ENCODE measurements around the gene HAUS7. TPM values are rescaled to one million over a fixed set of nuclear protein-coding genes. Genes with fewer than 3 reads are reported as not detected.
A peak's percentile ranks its signal among the peaks of the same experiment; 100 is the strongest.

Gene HAUS7
- total RNA-seq, 3 donors from 2014 or later = 77.1 to 90.3 (median 85.3) TPM

DNA sequence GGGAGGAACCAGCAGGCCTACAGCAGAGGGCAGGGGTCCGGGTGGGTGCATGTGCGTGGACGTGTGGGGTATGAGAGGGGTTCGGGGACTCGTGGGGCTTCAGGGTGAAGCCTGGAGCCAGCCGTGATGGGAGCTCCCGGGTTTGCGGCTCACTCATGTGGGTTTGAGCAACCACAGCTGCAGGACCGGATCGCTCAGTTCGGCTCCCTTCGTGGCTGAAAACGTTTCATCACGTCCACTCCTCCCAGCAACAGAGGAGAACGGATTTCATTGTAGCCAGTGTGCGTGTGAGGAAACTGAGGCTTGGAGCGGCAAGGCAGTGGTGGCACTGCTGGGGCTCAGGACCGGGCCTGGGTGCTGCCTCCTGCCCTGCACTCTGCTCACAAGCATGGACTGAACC, 35.0 kb upstream of the HAUS7 start:
- Mint-ChIP-seq H3K27me3 (ENCODE audit: low read depth) (no peaks in the 10 kb centered on the region), H3K4me3 (no peak overlapping the region), H3K9me3 (no peaks in the 10 kb centered on the region), H3K4me1 (ENCODE audit: low read depth) (no peaks in the 10 kb centered on the region), H3K36me3 (ENCODE audit: insufficient read depth) (no peaks in the 10 kb centered on the region)
- DNase-seq = no peak
- no peak for ATAC-seq

DNA sequence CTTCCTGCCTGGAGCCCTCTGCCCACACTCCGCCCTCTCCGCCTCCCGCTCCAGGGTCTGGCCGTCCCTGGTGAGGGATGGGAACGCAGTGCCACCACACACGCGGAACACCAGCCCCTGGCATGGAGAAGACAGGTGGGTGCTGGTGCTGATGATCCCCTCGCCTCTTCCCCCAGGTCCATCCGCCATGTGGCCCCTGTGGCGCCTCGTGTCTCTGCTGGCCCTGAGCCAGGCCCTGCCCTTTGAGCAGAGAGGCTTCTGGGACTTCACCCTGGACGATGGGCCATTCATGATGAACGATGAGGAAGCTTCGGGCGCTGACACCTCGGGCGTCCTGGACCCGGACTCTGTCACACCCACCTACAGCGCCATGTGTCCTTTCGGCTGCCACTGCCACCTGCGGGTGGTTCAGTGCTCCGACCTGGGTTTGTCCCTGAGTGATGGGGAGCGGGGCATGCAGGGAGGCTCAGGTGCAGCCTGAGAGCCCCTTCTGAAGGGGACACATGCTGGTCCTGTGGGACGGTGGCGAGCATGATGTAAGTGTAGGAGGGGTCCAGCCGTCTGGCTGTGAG, 34.2 kb upstream of the HAUS7 start:
- ATAC-seq (no peak), DNase-seq (no peak)
- no peaks in the 10 kb centered on the region for H3K36me3 Mint-ChIP-seq (ENCODE audit: insufficient read depth)
- H3K4me3 Mint-ChIP-seq = no peak overlapping the region
- H3K27me3 Mint-ChIP-seq (ENCODE audit: low read depth) = no peaks in the 10 kb centered on the region
- no peaks in the 10 kb centered on the region for H3K4me1 Mint-ChIP-seq (ENCODE audit: low read depth)
- no peaks in the 10 kb centered on the region for H3K9me3 Mint-ChIP-seq

- no peaks in the 10 kb centered on the region for H3K4me1 Mint-ChIP-seq (ENCODE audit: low read depth)
- H3K36me3 Mint-ChIP-seq (ENCODE audit: insufficient read depth) = no peaks in the 10 kb centered on the region
- no peaks in the 10 kb centered on the region for H3K9me3 Mint-ChIP-seq
- no peak overlapping the region for H3K4me3 Mint-ChIP-seq
- no peak for DNase-seq
- H3K27me3 Mint-ChIP-seq (ENCODE audit: low read depth) = no peaks in the 10 kb centered on the region
- no peak for ATAC-seq
Measured at GRCh38 chrX:153502796-153503195, 32.4 kb upstream of the HAUS7 start.

GRCh38 chrX:153502131-153502530, 31.8 kb upstream of the HAUS7 start:
- Mint-ChIP-seq H3K27me3 (ENCODE audit: low read depth) (no peaks in the 10 kb centered on the region), H3K4me1 (ENCODE audit: low read depth) (no peaks in the 10 kb centered on the region), H3K9me3 (no peaks in the 10 kb centered on the region), H3K36me3 (ENCODE audit: insufficient read depth) (no peaks in the 10 kb centered on the region), H3K4me3 (no peak overlapping the region)
- DNase-seq (no peak), ATAC-seq (no peak)

GRCh38 chrX:153501530-153501929, 31.2 kb upstream of the HAUS7 start:
- Mint-ChIP-seq H3K27me3 (ENCODE audit: low read depth) (no peaks in the 10 kb centered on the region), H3K4me1 (ENCODE audit: low read depth) (no peaks in the 10 kb centered on the region), H3K36me3 (ENCODE audit: insufficient read depth) (no peaks in the 10 kb centered on the region), H3K4me3 (no peak overlapping the region), H3K9me3 (no peaks in the 10 kb centered on the region)
- DNase-seq = no peak
- no peak for ATAC-seq

- no peaks in the 10 kb centered on the region for H3K36me3 Mint-ChIP-seq (ENCODE audit: insufficient read depth)
- DNase-seq (no peak), ATAC-seq (no peak)
- H3K4me3 Mint-ChIP-seq = no peak overlapping the region
- no peaks in the 10 kb centered on the region for H3K9me3 Mint-ChIP-seq
- no peaks in the 10 kb centered on the region for H3K4me1 Mint-ChIP-seq (ENCODE audit: low read depth)
- H3K27me3 Mint-ChIP-seq (ENCODE audit: low read depth) = no peaks in the 10 kb centered on the region
Measured at GRCh38 chrX:153500676-153501280, 30.4 kb upstream of the HAUS7 start.

DNA sequence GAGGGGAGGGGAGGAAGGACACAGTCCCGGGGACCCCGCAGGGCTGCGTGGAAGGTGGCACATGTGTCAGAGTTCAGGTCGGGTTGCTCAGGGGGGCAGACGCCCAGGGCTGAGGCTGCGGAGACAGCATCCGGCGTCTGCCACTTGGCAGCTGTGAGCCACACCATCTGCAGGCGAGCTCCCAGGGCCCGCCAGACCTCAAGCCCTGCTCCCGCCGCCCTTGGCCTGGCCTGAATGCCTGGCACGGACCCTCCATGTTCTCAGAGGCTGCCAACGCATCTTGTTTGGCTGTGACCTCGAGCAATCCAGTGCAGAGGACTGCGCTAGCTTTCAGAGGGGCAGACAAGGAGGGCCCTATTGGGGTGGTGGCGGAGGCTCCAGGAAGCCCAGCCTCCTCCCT, 29.5 kb upstream of the HAUS7 start:
- no peak for ATAC-seq
- Mint-ChIP-seq H3K36me3 (ENCODE audit: insufficient read depth) (no peaks in the 10 kb centered on the region), H3K27me3 (ENCODE audit: low read depth) (peaks cover 2% of the 10 kb centered on the region), H3K4me3 (no peak overlapping the region), H3K9me3 (no peaks in the 10 kb centered on the region), H3K4me1 (ENCODE audit: low read depth) (peaks cover 2% of the 10 kb centered on the region)
- DNase-seq = no peak

- peaks cover 2% of the 10 kb centered on the region for H3K27me3 Mint-ChIP-seq (ENCODE audit: low read depth)
Measured at GRCh38 chrX:153499341-153499740, 29.0 kb upstream of the HAUS7 start.

DNA sequence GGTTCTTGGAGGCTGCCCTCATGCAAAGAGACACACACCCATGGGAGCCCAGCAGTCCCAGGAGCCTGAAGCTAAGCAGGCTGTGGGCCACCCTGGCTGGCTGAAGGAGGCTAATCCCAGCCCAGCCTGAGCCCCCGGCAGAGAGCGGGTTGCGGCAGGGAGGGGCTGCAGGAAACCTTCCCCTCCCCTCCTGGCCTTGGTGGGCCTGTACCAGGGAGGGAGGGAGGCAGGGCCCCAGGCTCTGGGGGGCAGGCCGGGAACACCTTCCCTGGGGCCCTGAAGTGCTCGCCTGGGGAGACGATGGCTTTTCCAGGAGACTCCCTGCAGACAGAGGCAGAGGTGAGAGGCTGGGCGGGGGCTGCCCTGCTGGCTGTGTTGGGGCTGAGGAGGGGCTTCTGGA, 28.1 kb upstream of the HAUS7 start:
- Mint-ChIP-seq H3K9me3 (no peaks in the 10 kb centered on the region), H3K4me3 (no peak overlapping the region), H3K36me3 (ENCODE audit: insufficient read depth) (no peaks in the 10 kb centered on the region), H3K27me3 (ENCODE audit: low read depth) (peaks cover 3% of the 10 kb centered on the region), H3K4me1 (ENCODE audit: low read depth) (peaks cover 2% of the 10 kb centered on the region)
- DNase-seq (no peak), ATAC-seq (no peak)

More at GRCh38 chrX:153499341-153499740, 29.0 kb upstream of the HAUS7 start:
- no peaks in the 10 kb centered on the region for H3K9me3 Mint-ChIP-seq
- ATAC-seq (no peak), DNase-seq (no peak)
- H3K4me3 Mint-ChIP-seq = no peak overlapping the region
- H3K4me1 Mint-ChIP-seq (ENCODE audit: low read depth) = peaks cover 2% of the 10 kb centered on the region
- H3K36me3 Mint-ChIP-seq (ENCODE audit: insufficient read depth) = no peaks in the 10 kb centered on the region

DNA sequence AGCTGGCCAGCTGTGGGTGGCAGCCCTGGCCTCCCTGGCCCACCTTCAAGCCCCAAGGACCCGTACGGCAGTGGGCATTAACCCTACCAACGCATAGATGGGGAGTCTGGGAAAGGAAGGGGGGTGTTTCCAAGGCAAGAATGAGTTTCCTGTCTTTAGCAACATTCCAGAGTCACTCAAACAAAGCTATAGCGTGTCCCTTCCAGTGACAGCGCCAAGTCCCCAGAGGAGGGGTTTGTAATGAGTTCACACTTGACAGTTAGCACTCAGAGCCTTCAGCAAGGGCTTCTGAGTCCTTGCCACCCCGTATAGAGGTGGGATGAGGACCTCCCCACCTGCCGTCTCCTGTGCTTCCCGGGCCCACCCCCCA, 26.2 kb upstream of the HAUS7 start:
- H3K36me3 Mint-ChIP-seq (ENCODE audit: insufficient read depth) = no peaks in the 10 kb centered on the region

GRCh38 chrX:153495903-153496589, 25.7 kb upstream of the HAUS7 start:
- no peak overlapping the region for H3K4me3 Mint-ChIP-seq
- H3K27me3 Mint-ChIP-seq (ENCODE audit: low read depth) = peaks cover 3% of the 10 kb centered on the region
- DNase-seq (no peak), ATAC-seq (no peak)
- H3K36me3 Mint-ChIP-seq (ENCODE audit: insufficient read depth) = no peaks in the 10 kb centered on the region
- H3K9me3 Mint-ChIP-seq = no peaks in the 10 kb centered on the region
- peaks cover 2% of the 10 kb centered on the region for H3K4me1 Mint-ChIP-seq (ENCODE audit: low read depth)

More for the DNA sequence above, 26.2 kb upstream of the HAUS7 start:
- DNase-seq = no peak
- no peak for ATAC-seq
- no peaks in the 10 kb centered on the region for H3K9me3 Mint-ChIP-seq
- peaks cover 2% of the 10 kb centered on the region for H3K4me1 Mint-ChIP-seq (ENCODE audit: low read depth)
- H3K27me3 Mint-ChIP-seq (ENCODE audit: low read depth) = peaks cover 3% of the 10 kb centered on the region
- no peak overlapping the region for H3K4me3 Mint-ChIP-seq

DNA sequence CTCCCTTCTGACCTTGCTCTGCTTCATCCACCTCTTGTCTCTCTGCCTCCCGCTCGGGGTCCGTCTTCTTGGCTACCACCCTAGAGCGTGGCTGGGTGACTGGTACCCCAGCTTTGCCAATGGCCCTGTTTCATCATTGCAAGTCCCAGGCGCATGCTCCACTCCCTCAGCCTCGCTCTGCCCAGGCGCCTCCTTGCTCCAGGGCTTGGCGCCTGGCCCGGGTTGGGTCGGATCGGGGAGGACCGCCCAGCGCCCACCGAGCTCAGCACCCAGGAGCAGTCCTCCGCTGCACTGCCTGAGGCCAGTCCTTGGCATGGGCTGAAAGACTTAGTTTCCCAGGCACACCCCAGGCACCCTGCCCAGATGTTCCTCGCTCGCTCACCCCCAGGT, 25.0 kb upstream of the HAUS7 start:
- no peak for ATAC-seq
- DNase-seq = no peak
- Mint-ChIP-seq H3K9me3 (no peaks in the 10 kb centered on the region), H3K36me3 (ENCODE audit: insufficient read depth) (no peaks in the 10 kb centered on the region), H3K4me1 (ENCODE audit: low read depth) (peaks cover 2% of the 10 kb centered on the region), H3K27me3 (ENCODE audit: low read depth) (peaks cover 3% of the 10 kb centered on the region), H3K4me3 (no peak overlapping the region)

GRCh38 chrX:153494541-153495361, 24.4 kb upstream of the HAUS7 start, which contains the start of gene BGN:
Gene BGN, plus strand, starts transcription at chrX:153494980. Its CDS starts 9,652 bp downstream, at chrX:153504632.
- Mint-ChIP-seq H3K9me3 (no peaks in the 10 kb centered on the region), H3K36me3 (ENCODE audit: insufficient read depth) (no peaks in the 10 kb centered on the region), H3K4me1 (ENCODE audit: low read depth) (peaks cover 2% of the 10 kb centered on the region), H3K27me3 (ENCODE audit: low read depth) (peaks cover 3% of the 10 kb centered on the region), H3K4me3 (no peak within 1 kb of the TSS)
- DNase-seq (no peak), ATAC-seq (peak; percentile 30 to 42)

DNA sequence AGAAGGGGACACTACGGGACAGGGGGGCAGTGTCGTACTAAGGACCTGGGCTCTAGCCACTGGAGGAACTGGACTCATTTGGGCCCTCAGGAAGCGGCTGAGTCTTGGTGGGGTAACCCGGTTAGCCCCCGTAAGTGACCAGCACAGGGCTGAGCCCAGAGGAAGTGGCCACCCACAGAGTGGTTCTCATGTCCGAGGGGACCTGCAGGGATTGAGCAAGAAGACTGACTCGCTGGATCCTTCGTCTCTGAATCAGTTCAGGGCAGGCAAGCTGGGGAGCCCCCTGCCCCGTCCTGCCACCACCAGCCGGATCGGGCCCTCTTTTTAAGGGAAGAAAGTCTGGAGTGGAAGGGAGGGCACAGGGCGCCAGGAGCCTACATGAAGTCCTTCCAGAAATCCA, 23.7 kb upstream of the HAUS7 start:
- Mint-ChIP-seq H3K4me1 (ENCODE audit: low read depth) (peaks cover 2% of the 10 kb centered on the region), H3K4me3 (no peak overlapping the region), H3K36me3 (ENCODE audit: insufficient read depth) (no peaks in the 10 kb centered on the region), H3K27me3 (ENCODE audit: low read depth) (peaks cover 3% of the 10 kb centered on the region), H3K9me3 (no peaks in the 10 kb centered on the region)
- ATAC-seq = no peak
- no peak for DNase-seq
